Keratinocyte (primary cell): Measurements from ENCODE around the gene DNMT3A.

ENCODE experiments used
- CTCF ChIP-seq, 3 experiments: IDR thresholded peaks in 1 of 3; conservative IDR thresholded peaks in 1 of 3; optimal IDR thresholded peaks in 1 of 3; 2 replicates in 2 of 3; 3 replicates in 1 of 3; pipeline versions ENCODE3 to v1.5.1; 2011; ENCODE audit warnings: low read length in 3 of 3, mild to moderate bottlenecking in 3 of 3, moderate library complexity in 2 of 3, control low read depth in 1 of 3, inconsistent platforms in 1 of 3; ENCODE audit not compliant: insufficient read depth in 2 of 3; ENCODE audit errors: extremely low read depth in 1 of 3
- EZH2 ChIP-seq: IDR thresholded peaks from one replicate; pipeline ENCODE4 v1.6.1; 2012; ENCODE audit warnings: inconsistent platforms, mild to moderate bottlenecking, low read length, moderate library complexity

DNA sequence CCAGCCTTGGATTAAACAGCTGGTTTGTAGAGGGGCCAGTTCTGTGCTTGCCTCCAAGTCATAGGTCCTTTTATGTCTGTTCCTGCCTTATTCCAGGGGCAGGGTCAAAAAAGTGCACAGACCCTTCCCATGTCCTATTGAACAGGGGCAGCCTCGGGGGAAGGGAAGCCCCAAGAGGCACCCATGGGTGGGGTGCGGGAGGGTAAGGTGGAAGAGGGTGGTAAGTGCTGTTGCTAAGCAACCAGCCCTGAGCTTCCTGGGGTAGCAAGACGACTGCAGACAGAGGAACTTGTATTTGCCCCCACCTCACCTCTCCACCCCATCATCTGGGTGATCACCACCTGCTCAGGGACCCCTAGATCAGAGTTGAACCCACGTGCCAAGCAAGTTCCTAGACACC lies 7.7 kb downstream of the DNMT3A start:
- TF ChIP-seq CTCF (optimal IDR thresholded peaks at IDR 0.05 in 1 of 3, IDR thresholded peaks at IDR 0.05 in 1 of 3, conservative IDR thresholded peaks at IDR 0.05 in 1 of 3; ENCODE audit: extremely low read depth in 1 of 3, insufficient read depth in 2 of 3, low read length in 3 of 3): no peak
- no peak for TF ChIP-seq EZH2
